ENCODE data around the gene GRM2. TPM values are rescaled to one million over a fixed set of nuclear protein-coding genes. Genes with fewer than 3 reads are reported as not detected.

The GRM2 gene
- total and polyA plus RNA-seq, 2 of the 8 experiments (the other 6 are each of a cell fraction or from before 2014, with no cell fraction given): 3.9 to 10.5 TPM

GRCh38 chr3:51680196-51680595, 26.7 kb upstream of the GRM2 start (continued):
- TF ChIP-seq SP2 (IDR thresholded peaks at IDR 0.05; ENCODE audit: low read length) (no peak), ZNF274 (IDR thresholded peaks at IDR 0.05; ENCODE audit: borderline replicate concordance, extremely low read depth, low read length) (no peak), BCL11A (IDR thresholded peaks at IDR 0.05; ENCODE audit: low read depth in 2 of 2, low read length in 2 of 2) (no peak), HDAC6 (IDR thresholded peaks at IDR 0.05; ENCODE audit: low read depth, low read length) (no peak), TAF7 (optimal IDR thresholded peaks at IDR 0.05; ENCODE audit: borderline replicate concordance, low read depth, low read length) (no peak)

Data from H1 (cell line).